ENCODE results near the gene KDM6B. TPM values are rescaled to one million over a fixed set of nuclear protein-coding genes. Genes with fewer than 3 reads are reported as not detected.

KDM6B gene
- total and polyA plus RNA-seq, 9 of the 15 experiments (the other 6 are each of a cell fraction or from before 2014, with no cell fraction given) = 0.01 to 22.9 (median 2.2) TPM

GRCh38 chr17:7844292-7845154, 10.5 kb downstream of the KDM6B start (continued):
- TF ChIP-seq ARID4B (CRISPR knock-in tag; IDR thresholded peaks at IDR 0.05) (peak; percentile 34), RNF2 (IDR thresholded peaks at IDR 0.05) (no peak), ZBTB2 (IDR thresholded peaks at IDR 0.05) (no peak), ARID3B (CRISPR knock-in tag; IDR thresholded peaks at IDR 0.05; ENCODE audit: borderline replicate concordance) (no peak), EP400 (IDR thresholded peaks at IDR 0.05) (peak; percentile 44; the same call in 1 of the 2 replicates), ZSCAN29 (IDR thresholded peaks at IDR 0.05) (no peak), MLLT1 (IDR thresholded peaks at IDR 0.05) (peak in 1 of 2 experiments; percentile 23; a peak in 1 of 4 replicates), SMARCC2 (IDR thresholded peaks at IDR 0.05; ENCODE audit: low read depth) (no peak), MBD1 (CRISPR knock-in tag; IDR thresholded peaks at IDR 0.05) (no peak), ZNF586 (CRISPR knock-in tag; conservative IDR thresholded peaks at IDR 0.05) (no peak), TCFL5 (CRISPR knock-in tag; conservative IDR thresholded peaks at IDR 0.05) (no peak), SMARCE1 (IDR thresholded peaks at IDR 0.05) (no peak), OTX1 (CRISPR knock-in tag; IDR thresholded peaks at IDR 0.05) (no peak), POLR2AphosphoS2 (IDR thresholded peaks at IDR 0.05; ENCODE audit: low read length) (no peak), MTF1 (CRISPR knock-in tag; IDR thresholded peaks at IDR 0.05; ENCODE audit: borderline replicate concordance) (no peak)

All from K562 (cell line).